ENCODE data around the gene HMCES.

The HMCES gene

GRCh38 chr3:129278439-129278965 lies at the start of gene HMCES:
HMCES (plus strand) TSS chr3:129278870; CDS start chr3:129279733, 863 bp downstream.
- TF ChIP-seq, protein P1, sequence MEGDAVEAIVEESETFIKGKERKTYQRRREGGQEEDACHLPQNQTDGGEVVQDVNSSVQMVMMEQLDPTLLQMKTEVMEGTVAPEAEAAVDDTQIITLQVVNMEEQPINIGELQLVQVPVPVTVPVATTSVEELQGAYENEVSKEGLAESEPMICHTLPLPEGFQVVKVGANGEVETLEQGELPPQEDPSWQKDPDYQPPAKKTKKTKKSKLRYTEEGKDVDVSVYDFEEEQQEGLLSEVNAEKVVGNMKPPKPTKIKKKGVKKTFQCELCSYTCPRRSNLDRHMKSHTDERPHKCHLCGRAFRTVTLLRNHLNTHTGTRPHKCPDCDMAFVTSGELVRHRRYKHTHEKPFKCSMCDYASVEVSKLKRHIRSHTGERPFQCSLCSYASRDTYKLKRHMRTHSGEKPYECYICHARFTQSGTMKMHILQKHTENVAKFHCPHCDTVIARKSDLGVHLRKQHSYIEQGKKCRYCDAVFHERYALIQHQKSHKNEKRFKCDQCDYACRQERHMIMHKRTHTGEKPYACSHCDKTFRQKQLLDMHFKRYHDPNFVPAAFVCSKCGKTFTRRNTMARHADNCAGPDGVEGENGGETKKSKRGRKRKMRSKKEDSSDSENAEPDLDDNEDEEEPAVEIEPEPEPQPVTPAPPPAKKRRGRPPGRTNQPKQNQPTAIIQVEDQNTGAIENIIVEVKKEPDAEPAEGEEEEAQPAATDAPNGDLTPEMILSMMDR (IDR thresholded peaks at IDR 0.05; ENCODE audit: low read length, missing control alignments): no peak
- peak within 1 kb of the TSS; percentile 82 for H3K4me3 ChIP-seq (replicated peaks; ENCODE audit: low read depth, low read length)
- peak; percentile 84 for DNase-seq (ENCODE audit: low read depth)

DNA sequence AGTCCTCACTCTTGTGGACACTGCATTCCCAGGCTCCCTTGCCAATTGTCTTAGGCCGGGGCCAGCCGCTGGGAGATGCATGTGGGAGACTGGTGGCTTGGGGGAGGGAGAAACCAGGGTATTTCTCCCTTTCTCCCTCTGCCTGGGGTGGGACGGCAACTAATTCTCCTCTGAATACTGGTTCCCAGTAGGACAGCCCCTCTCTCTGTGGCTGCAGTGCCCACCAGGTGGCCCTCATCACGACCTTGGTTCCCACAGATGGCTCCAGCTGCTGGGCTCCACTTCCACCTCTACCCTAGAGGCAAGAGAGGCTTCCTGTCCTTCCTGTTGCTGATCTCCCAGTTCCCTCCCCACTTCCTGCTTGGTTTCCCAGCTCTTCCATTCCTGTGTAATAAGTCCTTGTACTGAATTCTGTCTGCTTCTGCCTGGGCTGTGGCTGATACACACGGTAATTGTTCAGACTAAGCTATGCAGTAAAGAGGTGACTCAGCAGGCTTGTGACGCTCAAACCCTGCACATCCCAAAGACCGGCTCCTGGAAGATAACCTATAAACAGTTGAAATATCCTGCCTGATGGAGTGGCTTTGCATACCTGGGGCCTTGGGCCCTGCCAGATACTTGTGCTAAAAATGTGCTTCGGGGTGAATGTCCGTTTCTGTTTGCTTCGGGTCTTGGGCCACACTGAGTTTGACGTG lies 49.6 kb upstream of the HMCES start:
- TF ChIP-seq, protein P1 (IDR thresholded peaks at IDR 0.05; ENCODE audit: low read length, missing control alignments): peak; percentile 6
- DNase-seq (ENCODE audit: low read depth): peak; percentile 81
- H3K4me3 ChIP-seq (replicated peaks; ENCODE audit: low read depth, low read length): no peak overlapping the region

GRCh38 chr3:129230311-129231019 lies 48.2 kb upstream of the HMCES start:
- TF ChIP-seq, protein P1 (IDR thresholded peaks at IDR 0.05; ENCODE audit: low read length, missing control alignments): no peak
- DNase-seq (ENCODE audit: low read depth): peak; percentile 73
- H3K4me3 ChIP-seq (replicated peaks; ENCODE audit: low read depth, low read length): no peak overlapping the region

DNA sequence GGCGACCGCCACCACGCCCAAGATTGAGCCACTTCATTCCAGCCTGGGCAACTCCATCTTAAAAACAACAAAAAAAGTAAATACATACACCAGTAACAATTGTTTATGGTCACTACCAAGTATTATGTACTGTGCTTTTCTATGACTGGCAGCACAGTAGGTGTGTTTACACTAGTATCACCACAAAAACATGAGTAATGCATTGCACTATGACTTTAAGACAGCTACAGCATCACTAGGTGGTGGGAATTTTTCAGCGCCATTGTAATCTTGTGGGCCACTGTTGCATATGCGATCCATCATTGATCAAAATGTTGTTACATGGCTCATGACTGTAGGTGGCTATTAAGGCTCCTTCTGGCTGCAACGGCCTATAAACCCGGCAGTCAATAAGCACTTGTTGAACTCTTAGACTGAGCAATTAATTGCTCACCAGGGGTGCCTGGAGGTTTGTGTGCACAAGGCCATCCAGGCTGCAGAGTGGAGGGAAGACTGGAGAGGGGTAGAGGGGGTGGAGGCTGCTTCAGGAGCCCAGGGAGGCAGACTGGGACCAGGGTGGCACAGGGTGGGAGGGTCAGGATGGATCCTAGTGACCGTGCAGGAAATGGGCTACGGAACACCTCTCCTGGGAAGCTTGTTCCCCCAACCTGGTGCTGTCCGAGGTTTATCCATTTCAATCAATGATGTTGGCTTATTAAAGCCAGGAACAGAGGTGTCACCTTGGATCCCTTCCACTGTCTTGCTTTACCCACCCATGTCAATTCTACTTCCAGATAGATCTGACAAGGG lies 47.1 kb upstream of the HMCES start:
- TF ChIP-seq, protein P1 (IDR thresholded peaks at IDR 0.05; ENCODE audit: low read length, missing control alignments): no peak

DNA sequence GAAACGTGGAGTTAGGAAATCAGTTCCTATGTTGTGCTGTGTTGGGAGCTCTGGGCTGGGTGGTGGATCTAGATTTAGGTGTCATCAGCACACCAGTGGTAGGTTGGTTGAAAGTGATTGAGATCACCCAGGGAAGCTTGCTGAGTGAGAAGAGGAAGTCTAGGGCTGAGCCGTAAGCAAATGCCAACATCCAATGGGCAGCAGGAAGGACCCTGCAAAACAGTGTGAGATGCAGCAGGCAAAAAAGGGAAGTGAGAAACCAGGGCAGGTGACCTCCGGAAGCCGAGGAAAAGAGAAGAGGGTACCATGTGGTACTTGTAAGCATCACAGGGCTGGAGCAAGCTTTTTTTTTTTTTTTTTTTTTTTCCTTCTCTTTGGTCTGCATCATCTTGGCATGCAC lies 45.1 kb upstream of the HMCES start:
- no peak for DNase-seq (ENCODE audit: low read depth)
- TF ChIP-seq, protein P1 (IDR thresholded peaks at IDR 0.05; ENCODE audit: low read length, missing control alignments): no peak
- H3K4me3 ChIP-seq (replicated peaks; ENCODE audit: low read depth, low read length): no peak overlapping the region

More for the DNA sequence above, 47.1 kb upstream of the HMCES start:
- H3K4me3 ChIP-seq (replicated peaks; ENCODE audit: low read depth, low read length): no peak overlapping the region
- DNase-seq (ENCODE audit: low read depth): no peak

GRCh38 chr3:129234441-129234840 lies 44.2 kb upstream of the HMCES start:
- TF ChIP-seq, protein P1 (IDR thresholded peaks at IDR 0.05; ENCODE audit: low read length, missing control alignments): no peak
- no peak for DNase-seq (ENCODE audit: low read depth)
- no peak overlapping the region for H3K4me3 ChIP-seq (replicated peaks; ENCODE audit: low read depth, low read length)
